Cardiac muscle cell (in vitro differentiated cells and primary cell): ENCODE data around the gene ECEL1. TPM values are rescaled to one million over a fixed set of nuclear protein-coding genes. Genes with fewer than 3 reads are reported as not detected.

Source experiments
- DNase-seq, 2 donors: peaks; one replicate each; pipeline versions ENCODE4 v3.0.0 to v3.0.0-alpha.2; 2010 to 2017; ENCODE audit warnings: low read depth in 1 of 2, low spot score in 1 of 2
- H3K27ac ChIP-seq: fragments of 200-600 bp; sonication (generic); 2 replicates; pipeline ENCODE4 v1.5.1; 2016
- H3K27me3 ChIP-seq: fragments of 200-600 bp; sonication (generic); 2 replicates; pipeline ENCODE4 v1.6.0; 2016; ENCODE audit warnings: control low read depth
- H3K36me3 ChIP-seq: fragments of 200-600 bp; sonication (generic); 2 replicates; pipeline ENCODE4 v1.5.1; 2016; ENCODE audit warnings: control low read depth
- H3K4me1 ChIP-seq: fragments of 200-600 bp; sonication (generic); 2 replicates; pipeline ENCODE4 v1.8.1; 2017; ENCODE audit warnings: low read depth, mild to moderate bottlenecking, mixed run types
- H3K4me3 ChIP-seq: fragments of 200-600 bp; sonication (generic); 2 replicates; pipeline ENCODE4 v1.5.1; 2016; ENCODE audit warnings: mild to moderate bottlenecking
- H3K9me3 ChIP-seq: fragments of 200-600 bp; sonication (generic); 2 replicates; pipeline ENCODE4 v1.5.1; 2017; ENCODE audit warnings: low read depth, mild to moderate bottlenecking, control low read depth
- polyA plus RNA-seq: library from polyadenylated mRNA; unstranded; fragments of >200 nt; fragmentation: Nextera tagmentation; extraction: Ambion mirVana; gene quantifications from 2 replicates; pipeline ENCODE4 v1.2.1, GENCODE V29; 2016
- total RNA-seq: library from RNA; depleted of rRNA; stranded (reverse); fragments of >200 nt; gene quantifications from 2 replicates; pipeline ENCODE4 v1.2.3, GENCODE V29; 2016
- TF ChIP-seq, protein P1 (sequence below): IDR thresholded peaks from 2 replicates; pipeline ENCODE4 v1.5.1; 2012; ENCODE audit warnings: low read depth, mild to moderate bottlenecking, low read length

ECEL1 gene
- total and polyA plus RNA-seq, 2 experiments from 2014 or later, result 0.70 to 2.3 TPM

DNA sequence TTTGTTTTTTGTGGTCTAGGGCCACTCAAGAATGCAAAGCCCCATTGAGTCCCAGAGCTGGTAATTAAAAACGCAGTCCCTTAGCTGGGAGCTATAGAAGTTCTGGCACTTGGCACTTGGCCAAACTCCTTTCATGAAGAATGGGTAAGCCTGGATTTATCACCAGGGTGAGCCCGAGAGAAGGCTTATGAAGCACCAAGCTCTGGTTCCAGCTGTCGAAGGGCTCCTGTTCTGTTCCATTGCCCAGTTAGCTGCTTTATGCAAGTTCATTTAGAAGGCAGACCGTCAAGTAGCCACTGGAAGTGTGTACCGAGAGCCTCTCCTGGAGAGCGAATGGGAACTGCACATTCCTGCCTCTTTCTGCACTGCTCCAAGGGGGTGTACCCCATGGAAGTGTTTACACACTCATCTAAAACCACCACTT lies 14.2 kb downstream of the ECEL1 start:
- DNase-seq, result peak; percentile 35 to 75
- no peaks in the 10 kb centered on the region for H3K36me3 ChIP-seq

GRCh38 chr2:232466221-232466620 lies 21.4 kb downstream of the ECEL1 start:
- Histone ChIP-seq H3K4me1 (no peaks in the 10 kb centered on the region), H3K27ac (no peak overlapping the region), H3K36me3 (no peaks in the 10 kb centered on the region), H3K9me3 (no peaks in the 10 kb centered on the region), H3K4me3 (no peak overlapping the region), H3K27me3 (peaks cover 52% of the 10 kb centered on the region)
- no peak for DNase-seq
- TF ChIP-seq, protein P1, sequence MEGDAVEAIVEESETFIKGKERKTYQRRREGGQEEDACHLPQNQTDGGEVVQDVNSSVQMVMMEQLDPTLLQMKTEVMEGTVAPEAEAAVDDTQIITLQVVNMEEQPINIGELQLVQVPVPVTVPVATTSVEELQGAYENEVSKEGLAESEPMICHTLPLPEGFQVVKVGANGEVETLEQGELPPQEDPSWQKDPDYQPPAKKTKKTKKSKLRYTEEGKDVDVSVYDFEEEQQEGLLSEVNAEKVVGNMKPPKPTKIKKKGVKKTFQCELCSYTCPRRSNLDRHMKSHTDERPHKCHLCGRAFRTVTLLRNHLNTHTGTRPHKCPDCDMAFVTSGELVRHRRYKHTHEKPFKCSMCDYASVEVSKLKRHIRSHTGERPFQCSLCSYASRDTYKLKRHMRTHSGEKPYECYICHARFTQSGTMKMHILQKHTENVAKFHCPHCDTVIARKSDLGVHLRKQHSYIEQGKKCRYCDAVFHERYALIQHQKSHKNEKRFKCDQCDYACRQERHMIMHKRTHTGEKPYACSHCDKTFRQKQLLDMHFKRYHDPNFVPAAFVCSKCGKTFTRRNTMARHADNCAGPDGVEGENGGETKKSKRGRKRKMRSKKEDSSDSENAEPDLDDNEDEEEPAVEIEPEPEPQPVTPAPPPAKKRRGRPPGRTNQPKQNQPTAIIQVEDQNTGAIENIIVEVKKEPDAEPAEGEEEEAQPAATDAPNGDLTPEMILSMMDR, result no peak

More for the DNA sequence above, 14.2 kb downstream of the ECEL1 start:
- no peaks in the 10 kb centered on the region for H3K9me3 ChIP-seq
- H3K27ac ChIP-seq, result no peak overlapping the region
- TF ChIP-seq, protein P1, result no peak
- H3K4me1 ChIP-seq, result no peaks in the 10 kb centered on the region
- peaks cover 82% of the 10 kb centered on the region for H3K27me3 ChIP-seq
- H3K4me3 ChIP-seq, result no peak overlapping the region

DNA sequence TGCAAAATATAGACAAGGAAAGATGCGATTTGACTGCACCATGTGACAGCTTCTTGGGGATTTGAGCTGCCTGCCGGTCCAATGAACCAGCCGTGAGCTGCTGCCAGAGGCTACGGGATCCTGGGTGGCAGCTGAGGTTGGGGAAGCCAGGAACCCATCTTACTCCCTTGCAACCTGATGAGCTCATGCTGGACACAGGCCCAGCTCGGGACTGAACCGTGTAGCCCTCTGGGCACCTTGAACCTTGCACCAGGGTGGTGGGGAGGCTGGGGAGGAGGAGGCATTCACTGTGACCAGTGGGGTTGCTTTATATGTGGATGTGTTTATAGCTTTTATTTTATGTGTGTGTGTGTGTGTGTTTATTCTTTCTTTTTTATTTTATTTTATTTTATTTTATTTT lies 22.6 kb downstream of the ECEL1 start:
- TF ChIP-seq, protein P1, result no peak
- H3K27me3 ChIP-seq, result peaks cover 47% of the 10 kb centered on the region
- no peaks in the 10 kb centered on the region for H3K9me3 ChIP-seq
- DNase-seq, result no peak
- no peak overlapping the region for H3K4me3 ChIP-seq
- no peaks in the 10 kb centered on the region for H3K4me1 ChIP-seq
- no peaks in the 10 kb centered on the region for H3K36me3 ChIP-seq
- H3K27ac ChIP-seq, result no peak overlapping the region

GRCh38 chr2:232464544-232464885 lies 23.1 kb downstream of the ECEL1 start:
- no peaks in the 10 kb centered on the region for H3K36me3 ChIP-seq
- no peak overlapping the region for H3K4me3 ChIP-seq
- peaks cover 47% of the 10 kb centered on the region for H3K27me3 ChIP-seq
- H3K27ac ChIP-seq, result no peak overlapping the region
- no peaks in the 10 kb centered on the region for H3K9me3 ChIP-seq
- H3K4me1 ChIP-seq, result no peaks in the 10 kb centered on the region
- TF ChIP-seq, protein P1, result no peak
- DNase-seq, result no peak

GRCh38 chr2:232463701-232464543 lies 23.7 kb downstream of the ECEL1 start:
- TF ChIP-seq, protein P1, result no peak
- no peak for DNase-seq
- no peaks in the 10 kb centered on the region for H3K9me3 ChIP-seq
- no peak overlapping the region for H3K4me3 ChIP-seq
- no peaks in the 10 kb centered on the region for H3K4me1 ChIP-seq
- no peak overlapping the region for H3K27ac ChIP-seq
- H3K36me3 ChIP-seq, result no peaks in the 10 kb centered on the region
- peaks cover 46% of the 10 kb centered on the region for H3K27me3 ChIP-seq
